ENCODE data around the gene GRIA1.

The GRIA1 gene

DNA sequence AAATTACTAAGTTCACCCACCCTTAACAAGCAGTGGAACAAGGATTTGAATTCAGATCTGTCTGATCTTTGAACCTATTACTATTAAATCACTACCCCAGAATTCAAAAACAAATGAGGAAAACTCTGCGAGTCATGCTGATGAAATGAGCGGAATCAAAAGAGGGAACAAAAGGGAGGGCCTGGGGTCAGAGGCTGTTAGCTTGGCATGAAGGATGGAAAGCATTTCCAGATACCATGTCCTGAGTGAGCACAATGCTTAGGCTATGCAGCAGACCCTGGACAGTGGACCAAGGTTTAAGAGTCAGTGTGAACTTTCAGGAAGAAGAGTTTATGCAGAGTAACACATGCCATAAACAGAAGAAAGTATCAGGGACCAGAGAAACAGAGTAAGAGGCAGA, 30.5 kb downstream of the GRIA1 start:
- WGBS (ENCODE audit: insufficient coverage, insufficient read length), result no CpG with 5 or more reads among the region's 2 CpGs
- no peak overlapping the region for H3K4me3 ChIP-seq (ENCODE audit: low read length)
- H3K9me3 ChIP-seq (ENCODE audit: control insufficient read depth, insufficient read depth, low read length), result no peaks in the 10 kb centered on the region
- no peak overlapping the region for H3K27ac ChIP-seq (ENCODE audit: low read length)
- no peak for DNase-seq (ENCODE audit: low read depth, low spot score)
- H3K36me3 ChIP-seq (ENCODE audit: control insufficient read depth, insufficient read depth, low read length), result no peaks in the 10 kb centered on the region
- peaks cover 4% of the 10 kb centered on the region; the same call in 1 of the 2 replicates for H3K4me1 ChIP-seq (ENCODE audit: control insufficient read depth, insufficient read depth, low read length)
- H3K27me3 ChIP-seq (ENCODE audit: control insufficient read depth, insufficient read depth, low read length), result no peaks in the 10 kb centered on the region

DNA sequence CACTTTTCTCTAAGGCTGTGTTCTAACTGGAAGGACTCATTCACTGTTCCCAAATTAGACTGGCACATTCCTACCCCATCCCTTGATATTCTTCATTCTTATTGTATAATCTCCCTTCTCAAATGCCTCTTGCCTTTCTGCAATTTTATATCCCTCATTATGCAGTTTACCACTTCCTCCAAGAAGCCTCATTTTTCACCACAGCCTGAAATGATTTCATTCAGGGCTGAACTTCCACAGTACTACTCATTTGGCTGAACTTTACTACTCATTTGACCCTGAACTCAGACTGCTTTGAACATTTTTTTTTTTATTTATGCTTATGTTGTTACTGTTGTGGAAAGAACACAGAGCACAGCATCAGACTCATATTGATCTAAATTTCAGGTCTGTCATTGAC, 32.7 kb downstream of the GRIA1 start:
- H3K27me3 ChIP-seq (ENCODE audit: control insufficient read depth, insufficient read depth, low read length), result no peaks in the 10 kb centered on the region
- no peaks in the 10 kb centered on the region for H3K9me3 ChIP-seq (ENCODE audit: control insufficient read depth, insufficient read depth, low read length)
- H3K4me3 ChIP-seq (ENCODE audit: low read length), result no peak overlapping the region
- H3K4me1 ChIP-seq (ENCODE audit: control insufficient read depth, insufficient read depth, low read length), result peaks cover 4% of the 10 kb centered on the region; the same call in 1 of the 2 replicates
- H3K36me3 ChIP-seq (ENCODE audit: control insufficient read depth, insufficient read depth, low read length), result no peaks in the 10 kb centered on the region
- H3K27ac ChIP-seq (ENCODE audit: low read length), result no peak overlapping the region
- no peak for DNase-seq (ENCODE audit: low read depth, low spot score)

DNA sequence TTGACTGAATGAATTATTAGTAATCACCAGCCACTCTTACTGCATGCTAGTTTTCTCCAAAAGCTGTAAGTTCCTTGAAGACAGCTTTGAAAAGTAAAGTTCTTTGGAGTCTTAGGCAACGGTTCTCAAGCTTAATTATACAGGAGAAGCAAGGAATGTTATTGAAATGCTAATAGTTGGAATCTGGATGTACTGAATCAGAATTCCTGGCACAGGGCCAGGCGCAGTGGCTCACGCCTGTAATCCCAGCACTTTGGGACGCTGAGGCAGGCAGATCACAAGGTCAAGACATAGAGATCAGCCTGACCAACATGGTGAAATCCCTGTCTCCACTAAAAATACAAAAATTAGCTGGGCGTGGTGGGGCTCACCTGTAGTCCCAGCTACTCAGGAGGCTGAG, 33.4 kb downstream of the GRIA1 start:
- Histone ChIP-seq H3K36me3 (ENCODE audit: control insufficient read depth, insufficient read depth, low read length) (no peaks in the 10 kb centered on the region), H3K4me3 (ENCODE audit: low read length) (no peak overlapping the region), H3K27me3 (ENCODE audit: control insufficient read depth, insufficient read depth, low read length) (no peaks in the 10 kb centered on the region), H3K27ac (ENCODE audit: low read length) (no peak overlapping the region), H3K4me1 (ENCODE audit: control insufficient read depth, insufficient read depth, low read length) (peaks cover 4% of the 10 kb centered on the region; the same call in 1 of the 2 replicates), H3K9me3 (ENCODE audit: control insufficient read depth, insufficient read depth, low read length) (no peaks in the 10 kb centered on the region)
- no CpG with 5 or more reads among the region's 5 CpGs for WGBS (ENCODE audit: insufficient coverage, insufficient read length)
- DNase-seq (ENCODE audit: low read depth, low spot score), result no peak

DNA sequence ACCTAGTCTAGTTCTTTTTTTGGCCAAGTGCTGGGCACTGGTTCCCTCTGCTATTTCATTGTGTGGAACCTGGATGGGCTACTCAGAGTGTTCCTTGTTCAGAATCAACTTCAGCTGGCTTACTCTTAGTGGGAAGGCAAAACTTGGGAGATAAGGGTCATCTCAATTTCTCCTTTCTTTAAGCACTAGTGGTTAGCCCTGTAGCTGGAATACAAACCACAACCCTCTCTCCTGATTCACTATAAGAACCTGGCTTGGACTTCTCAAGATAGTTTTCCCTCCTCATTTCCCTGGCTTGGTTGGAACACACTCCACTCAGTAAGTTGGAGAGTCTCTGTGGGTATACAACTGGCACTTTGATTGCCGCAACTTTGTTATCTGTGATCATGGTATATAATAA, 35.1 kb downstream of the GRIA1 start:
- Histone ChIP-seq H3K27me3 (ENCODE audit: control insufficient read depth, insufficient read depth, low read length) (no peaks in the 10 kb centered on the region), H3K4me1 (ENCODE audit: control insufficient read depth, insufficient read depth, low read length) (no peaks in the 10 kb centered on the region), H3K4me3 (ENCODE audit: low read length) (no peak overlapping the region), H3K36me3 (ENCODE audit: control insufficient read depth, insufficient read depth, low read length) (no peaks in the 10 kb centered on the region), H3K9me3 (ENCODE audit: control insufficient read depth, insufficient read depth, low read length) (no peaks in the 10 kb centered on the region), H3K27ac (ENCODE audit: low read length) (no peak overlapping the region)
- no peak for DNase-seq (ENCODE audit: low read depth, low spot score)
- WGBS (ENCODE audit: insufficient coverage, insufficient read length), result no CpG with 5 or more reads among the region's 1 CpG

DNA sequence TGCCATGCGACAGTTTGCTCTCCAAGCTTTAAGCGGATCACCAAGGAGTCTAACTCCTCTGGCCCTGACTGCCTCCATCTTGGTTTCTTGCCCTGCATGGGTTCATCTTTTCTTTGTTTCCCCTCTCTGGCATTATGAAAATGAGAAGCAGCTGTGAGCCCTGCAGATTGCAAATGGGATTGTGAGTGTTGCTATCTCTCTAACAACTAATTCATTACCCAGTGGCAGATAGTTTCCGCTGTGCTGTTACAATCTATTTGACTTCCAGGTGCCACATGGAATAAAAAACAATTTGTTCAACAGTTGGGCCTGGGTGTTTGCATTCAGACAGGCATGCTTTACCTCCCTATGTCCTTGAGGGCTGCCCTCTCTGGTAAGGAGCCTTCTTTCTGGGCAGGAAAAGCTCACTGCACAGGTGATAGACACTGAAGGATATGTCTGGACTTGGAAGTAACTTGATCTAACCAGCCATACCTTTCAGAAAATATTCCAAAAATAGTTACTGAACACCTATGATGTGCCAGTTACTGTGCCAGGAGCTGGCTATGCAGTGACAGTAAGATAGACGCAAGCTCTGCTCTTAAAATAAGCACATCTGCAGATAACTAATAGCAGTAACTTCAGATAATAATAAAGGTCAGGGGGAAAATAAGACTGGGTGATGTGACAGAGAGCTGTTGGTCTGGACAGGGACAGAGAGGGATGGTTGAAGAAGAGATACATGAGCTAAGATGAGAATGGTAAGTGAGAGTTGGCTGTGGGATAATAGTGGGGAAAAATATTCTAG, 40.1 kb downstream of the GRIA1 start:
- H3K4me3 ChIP-seq (ENCODE audit: low read length), result no peak overlapping the region
- H3K36me3 ChIP-seq (ENCODE audit: control insufficient read depth, insufficient read depth, low read length), result no peaks in the 10 kb centered on the region
- H3K27ac ChIP-seq (ENCODE audit: low read length), result no peak overlapping the region
- H3K4me1 ChIP-seq (ENCODE audit: control insufficient read depth, insufficient read depth, low read length), result no peaks in the 10 kb centered on the region
- H3K9me3 ChIP-seq (ENCODE audit: control insufficient read depth, insufficient read depth, low read length), result no peaks in the 10 kb centered on the region
- H3K27me3 ChIP-seq (ENCODE audit: control insufficient read depth, insufficient read depth, low read length), result no peaks in the 10 kb centered on the region
- no peak for DNase-seq (ENCODE audit: low read depth, low spot score)
- WGBS (ENCODE audit: insufficient coverage, insufficient read length), result no CpG with 5 or more reads among the region's 4 CpGs

DNA sequence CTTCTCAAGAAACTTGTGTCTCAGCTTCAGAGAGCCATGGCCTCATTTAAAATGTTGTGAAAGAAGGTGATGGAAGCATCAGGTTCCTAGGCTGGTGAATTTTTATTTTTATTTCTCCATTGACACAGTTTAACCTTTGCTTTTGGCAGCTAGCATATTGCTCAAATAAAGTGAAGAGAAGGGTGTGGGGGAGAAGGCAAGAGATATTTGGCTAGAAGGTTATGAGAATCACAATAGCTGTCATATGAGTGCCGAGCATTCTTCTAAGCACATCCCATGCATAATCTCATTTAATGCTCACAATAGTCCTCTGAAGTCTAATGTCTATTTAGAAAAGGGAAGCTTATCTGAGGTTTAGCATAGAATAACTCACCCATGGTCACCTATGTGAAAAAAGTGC, 43.1 kb downstream of the GRIA1 start:
- H3K9me3 ChIP-seq (ENCODE audit: control insufficient read depth, insufficient read depth, low read length), result no peaks in the 10 kb centered on the region
- H3K27me3 ChIP-seq (ENCODE audit: control insufficient read depth, insufficient read depth, low read length), result no peaks in the 10 kb centered on the region
- H3K27ac ChIP-seq (ENCODE audit: low read length), result no peak overlapping the region
- WGBS (ENCODE audit: insufficient coverage, insufficient read length), result no CpG with 5 or more reads among the region's 1 CpG
- H3K4me1 ChIP-seq (ENCODE audit: control insufficient read depth, insufficient read depth, low read length), result no peaks in the 10 kb centered on the region
- no peak overlapping the region for H3K4me3 ChIP-seq (ENCODE audit: low read length)
- DNase-seq (ENCODE audit: low read depth, low spot score), result no peak
- no peaks in the 10 kb centered on the region for H3K36me3 ChIP-seq (ENCODE audit: control insufficient read depth, insufficient read depth, low read length)

GRCh38 chr5:153534102-153534501, 43.6 kb downstream of the GRIA1 start:
- Histone ChIP-seq H3K4me3 (ENCODE audit: low read length) (no peak overlapping the region), H3K4me1 (ENCODE audit: control insufficient read depth, insufficient read depth, low read length) (no peaks in the 10 kb centered on the region), H3K9me3 (ENCODE audit: control insufficient read depth, insufficient read depth, low read length) (no peaks in the 10 kb centered on the region), H3K27me3 (ENCODE audit: control insufficient read depth, insufficient read depth, low read length) (no peaks in the 10 kb centered on the region), H3K36me3 (ENCODE audit: control insufficient read depth, insufficient read depth, low read length) (no peaks in the 10 kb centered on the region), H3K27ac (ENCODE audit: low read length) (no peak overlapping the region)
- DNase-seq (ENCODE audit: low read depth, low spot score), result no peak
- no CpG with 5 or more reads among the region's 1 CpG for WGBS (ENCODE audit: insufficient coverage, insufficient read length)

DNA sequence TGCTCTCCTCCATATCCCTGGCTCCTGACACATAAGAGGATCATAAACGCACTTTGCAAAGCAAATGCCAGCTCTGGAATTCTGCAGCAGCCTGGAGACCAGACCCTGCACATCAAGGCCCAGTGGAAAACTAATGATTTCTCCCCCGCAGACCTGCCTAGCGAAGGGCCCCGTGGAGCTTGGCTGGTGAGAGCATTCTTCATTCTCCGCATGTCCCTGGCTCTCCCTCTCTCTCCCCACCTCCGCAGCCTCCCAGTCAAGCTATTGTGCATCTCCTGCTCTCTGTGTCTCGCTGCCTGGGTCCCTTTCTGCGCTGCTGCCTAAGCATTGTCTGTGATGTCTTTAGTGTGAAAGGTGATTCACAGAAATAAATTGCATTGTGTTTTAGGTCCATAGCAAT, 46.7 kb downstream of the GRIA1 start:
- Histone ChIP-seq H3K27ac (ENCODE audit: low read length) (no peak overlapping the region), H3K9me3 (ENCODE audit: control insufficient read depth, insufficient read depth, low read length) (no peaks in the 10 kb centered on the region), H3K4me1 (ENCODE audit: control insufficient read depth, insufficient read depth, low read length) (no peaks in the 10 kb centered on the region), H3K36me3 (ENCODE audit: control insufficient read depth, insufficient read depth, low read length) (no peaks in the 10 kb centered on the region), H3K27me3 (ENCODE audit: control insufficient read depth, insufficient read depth, low read length) (no peaks in the 10 kb centered on the region), H3K4me3 (ENCODE audit: low read length) (no peak overlapping the region)
- no peak for DNase-seq (ENCODE audit: low read depth, low spot score)
- WGBS (ENCODE audit: insufficient coverage, insufficient read length), result no CpG with 5 or more reads among the region's 8 CpGs

- Histone ChIP-seq H3K36me3 (ENCODE audit: control insufficient read depth, insufficient read depth, low read length) (no peaks in the 10 kb centered on the region), H3K9me3 (ENCODE audit: control insufficient read depth, insufficient read depth, low read length) (no peaks in the 10 kb centered on the region), H3K4me3 (ENCODE audit: low read length) (no peak overlapping the region), H3K27me3 (ENCODE audit: control insufficient read depth, insufficient read depth, low read length) (no peaks in the 10 kb centered on the region), H3K27ac (ENCODE audit: low read length) (no peak overlapping the region), H3K4me1 (ENCODE audit: control insufficient read depth, insufficient read depth, low read length) (no peaks in the 10 kb centered on the region)
- WGBS (ENCODE audit: insufficient coverage, insufficient read length), result no CpG with 5 or more reads among the region's 4 CpGs
- DNase-seq (ENCODE audit: low read depth, low spot score), result no peak
Observed at GRCh38 chr5:153539983-153540382, 49.5 kb downstream of the GRIA1 start.

GRCh38 chr5:153542536-153542935, 52.1 kb downstream of the GRIA1 start:
- Histone ChIP-seq H3K9me3 (ENCODE audit: control insufficient read depth, insufficient read depth, low read length) (no peaks in the 10 kb centered on the region), H3K27me3 (ENCODE audit: control insufficient read depth, insufficient read depth, low read length) (no peaks in the 10 kb centered on the region), H3K4me3 (ENCODE audit: low read length) (no peak overlapping the region), H3K36me3 (ENCODE audit: control insufficient read depth, insufficient read depth, low read length) (no peaks in the 10 kb centered on the region), H3K4me1 (ENCODE audit: control insufficient read depth, insufficient read depth, low read length) (no peaks in the 10 kb centered on the region), H3K27ac (ENCODE audit: low read length) (no peak overlapping the region)
- no CpG with 5 or more reads among the region's 1 CpG for WGBS (ENCODE audit: insufficient coverage, insufficient read length)
- DNase-seq (ENCODE audit: low read depth, low spot score), result no peak

DNA sequence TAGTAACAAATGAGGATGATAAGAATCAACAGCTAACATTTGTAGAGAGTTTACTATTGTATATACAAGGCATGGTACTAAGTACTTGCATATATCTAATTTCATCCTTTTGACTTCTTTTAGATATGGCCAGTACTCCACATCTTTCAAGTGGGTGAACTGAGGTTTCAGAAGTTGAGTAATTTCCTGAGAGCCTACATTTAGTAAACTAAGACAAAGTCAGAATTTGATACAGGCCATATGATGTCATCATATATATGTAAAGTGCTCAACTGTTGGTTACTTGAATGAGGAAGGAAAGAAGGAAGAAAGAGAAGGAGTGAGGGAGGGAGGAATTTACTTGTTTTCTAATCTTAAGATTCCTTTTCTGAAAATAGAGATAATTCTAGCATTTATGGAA, 52.8 kb downstream of the GRIA1 start:
- Histone ChIP-seq H3K27ac (ENCODE audit: low read length) (no peak overlapping the region), H3K36me3 (ENCODE audit: control insufficient read depth, insufficient read depth, low read length) (no peaks in the 10 kb centered on the region), H3K9me3 (ENCODE audit: control insufficient read depth, insufficient read depth, low read length) (no peaks in the 10 kb centered on the region), H3K27me3 (ENCODE audit: control insufficient read depth, insufficient read depth, low read length) (no peaks in the 10 kb centered on the region), H3K4me1 (ENCODE audit: control insufficient read depth, insufficient read depth, low read length) (no peaks in the 10 kb centered on the region), H3K4me3 (ENCODE audit: low read length) (no peak overlapping the region)
- DNase-seq (ENCODE audit: low read depth, low spot score), result no peak

Measured in iPS DF 6.9 (cell line).